GM21717 (cell line): ENCODE results near the gene FAM117B.
"Not testable (repeated sequence)": the region's sequence is repeated elsewhere in the genome, so short reads cannot be mapped to it uniquely, and the experiment has no call there.

Experiments
- ATAC-seq: cut with Tn5 transposase; IDR thresholded peaks from one replicate; pipeline ENCODE4 v1.9.1; 2021; ENCODE audit warnings: mild to moderate bottlenecking, moderate library complexity; ENCODE audit not compliant: unreplicated experiment

The FAM117B gene

DNA sequence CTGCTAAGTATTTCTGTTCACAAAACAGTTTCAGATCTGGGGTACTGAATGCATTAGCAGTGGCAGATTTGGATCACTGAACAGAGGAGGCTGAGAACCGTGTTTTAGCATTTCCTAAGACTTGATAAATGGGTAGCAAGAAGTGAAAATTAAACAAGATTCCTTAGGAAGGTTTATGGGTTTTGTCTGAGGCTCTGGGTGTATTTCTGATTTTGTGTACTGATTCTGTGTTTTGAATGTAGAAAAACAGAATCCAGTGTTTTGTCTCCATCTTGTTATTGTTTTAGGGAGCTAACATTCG is 1.4 kb downstream of the FAM117B start:
- no peak for ATAC-seq

DNA sequence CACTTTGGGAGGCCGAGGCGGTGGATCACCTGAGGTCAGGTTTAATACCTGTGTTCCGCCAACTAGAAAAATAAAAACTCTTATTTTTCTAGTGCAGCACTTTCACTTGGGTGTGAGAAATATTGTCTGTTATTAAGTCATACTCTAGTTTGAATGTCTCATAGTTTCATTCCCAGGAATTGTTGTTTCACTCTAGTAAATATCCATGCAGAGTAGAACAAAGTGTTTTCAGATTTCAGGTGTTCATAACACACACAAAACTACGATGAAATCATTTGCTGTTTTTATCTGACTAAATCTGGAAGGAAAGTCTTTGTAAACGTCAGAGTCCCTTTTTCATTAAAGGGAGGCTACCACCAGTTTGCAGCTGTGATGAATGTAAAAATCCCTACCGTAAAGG is 4.0 kb downstream of the FAM117B start:
- no peak for ATAC-seq

DNA sequence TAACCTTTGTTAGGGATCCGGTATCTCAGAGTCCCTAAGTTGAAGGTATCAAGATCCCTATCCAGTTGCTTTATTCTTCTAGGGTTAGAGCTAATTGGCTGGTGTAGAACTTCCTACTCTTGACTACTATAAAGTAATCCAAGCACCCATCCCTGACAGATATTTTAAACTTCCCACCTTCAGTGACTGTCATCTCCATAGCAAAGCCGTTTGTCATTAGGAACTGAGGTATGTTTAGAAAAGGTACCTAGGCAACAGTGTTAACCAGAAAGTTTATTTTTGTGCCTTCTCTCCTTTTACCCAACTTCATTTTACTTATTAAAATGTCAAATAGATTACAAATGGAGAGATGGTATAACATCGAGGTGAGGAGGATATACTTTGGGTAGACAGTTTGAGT is 4.5 kb downstream of the FAM117B start:
- no peak for ATAC-seq

DNA sequence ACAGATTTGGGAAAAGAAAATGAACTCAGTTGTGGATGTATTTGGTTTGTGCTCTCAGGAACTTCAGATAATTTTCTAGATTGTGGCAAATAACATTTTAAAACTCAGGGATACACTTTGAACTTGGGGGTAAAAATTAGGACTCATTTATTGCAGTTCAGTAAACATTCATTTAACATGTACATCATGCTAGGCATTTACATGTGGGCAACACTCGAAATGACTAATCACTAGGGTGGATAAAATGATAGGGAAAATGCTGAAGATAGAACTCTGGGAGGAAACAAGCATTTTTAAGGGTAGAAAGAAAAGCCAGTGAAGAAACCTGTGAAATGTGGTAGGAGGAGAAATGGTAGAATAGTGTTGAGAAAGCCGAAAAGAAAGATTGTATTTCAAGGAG is 7.8 kb downstream of the FAM117B start:
- ATAC-seq, result no peak

- ATAC-seq, result no peak
Measured at GRCh38 chr2:202643012-202643858, 8.5 kb downstream of the FAM117B start.

DNA sequence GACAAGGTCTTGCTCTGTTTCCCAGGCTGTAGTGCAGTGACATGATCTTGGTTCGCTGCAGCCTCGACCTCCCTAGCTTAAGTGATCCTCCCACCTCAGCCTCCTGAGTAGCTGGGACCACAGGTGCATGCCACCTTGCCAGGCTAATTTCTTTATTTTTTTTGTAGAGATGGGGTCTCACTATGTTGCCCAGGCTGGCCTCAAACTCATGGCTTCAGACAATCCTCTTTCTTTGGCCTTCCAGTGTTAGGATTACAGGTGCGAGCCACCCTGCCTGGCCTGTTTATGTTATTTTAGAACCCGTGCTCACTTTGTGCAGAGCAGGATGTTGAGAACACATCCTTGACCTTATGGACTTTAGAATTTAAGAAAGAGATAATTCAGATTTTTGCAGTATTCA is 17.4 kb downstream of the FAM117B start:
- ATAC-seq, result no peak

DNA sequence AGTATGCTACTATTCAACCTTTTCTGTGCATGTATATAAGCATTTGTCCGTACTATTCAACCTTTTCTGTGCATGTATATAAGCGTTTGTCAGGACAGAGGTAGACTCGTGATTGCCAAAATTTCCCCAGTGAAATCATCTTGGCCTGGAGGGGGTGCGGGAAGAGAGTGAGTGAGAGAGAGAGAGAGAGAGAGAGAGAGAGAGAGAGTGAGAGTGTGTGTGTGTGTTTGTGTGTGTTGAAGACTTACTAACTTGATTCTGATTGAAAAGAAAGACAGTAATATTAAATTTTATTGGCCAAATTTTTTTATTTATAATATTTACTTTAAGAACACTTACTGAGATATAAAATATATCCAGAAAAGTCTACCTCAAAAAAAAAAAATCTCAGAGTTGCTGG is 19.1 kb downstream of the FAM117B start:
- no peak for ATAC-seq

DNA sequence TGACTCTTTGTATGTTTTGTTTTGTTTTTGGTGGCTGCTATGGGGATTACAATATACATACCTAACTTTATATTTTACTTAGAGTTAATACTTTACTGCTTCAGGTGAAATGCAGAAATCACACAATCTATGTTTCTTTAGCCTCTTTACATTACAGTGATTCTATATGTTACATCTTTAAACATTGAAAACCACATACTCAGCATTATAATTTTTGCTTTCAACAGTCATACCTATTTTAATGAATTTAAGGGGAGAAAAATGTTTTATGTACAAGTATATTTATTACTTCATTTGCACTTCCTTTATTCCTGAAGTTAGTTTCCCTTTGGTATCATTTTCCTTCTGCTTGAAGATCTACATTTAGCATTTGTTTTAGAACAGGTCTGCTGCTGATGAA is 23.1 kb downstream of the FAM117B start:
- no peak for ATAC-seq

DNA sequence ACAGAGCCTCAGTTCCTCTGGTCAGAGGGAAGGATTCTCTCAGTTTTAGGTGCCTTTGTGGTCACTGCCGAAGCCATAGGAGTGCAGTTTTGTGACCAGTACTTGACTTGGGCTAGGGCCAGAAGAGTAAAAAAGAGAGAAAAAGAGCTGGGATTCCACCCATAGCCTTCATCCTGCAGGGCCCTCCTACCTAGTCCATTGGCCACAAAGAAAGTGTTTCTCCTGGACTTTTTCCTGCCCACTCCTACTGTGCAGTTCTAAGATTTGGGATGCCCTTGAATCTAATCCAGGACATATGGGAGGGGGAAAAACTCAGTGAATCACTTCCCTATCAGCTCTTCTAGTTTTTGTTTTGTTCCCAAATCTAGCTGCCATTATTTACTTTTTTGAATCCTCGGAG is 26.0 kb downstream of the FAM117B start:
- ATAC-seq, result no peak

GRCh38 chr2:202669841-202670240 is 35.1 kb downstream of the FAM117B start:
- ATAC-seq, result no peak

GRCh38 chr2:202671317-202672035 is 36.7 kb downstream of the FAM117B start:
- ATAC-seq, result no peak

GRCh38 chr2:202675097-202675496 is 40.3 kb downstream of the FAM117B start:
- ATAC-seq, result not testable (repeated sequence)

GRCh38 chr2:202679980-202680379 is 45.2 kb downstream of the FAM117B start:
- ATAC-seq, result no peak

- no peak for ATAC-seq
Measured at GRCh38 chr2:202680512-202680911, 45.7 kb downstream of the FAM117B start.

- ATAC-seq, result no peak
Measured at GRCh38 chr2:202681688-202682205, 47.0 kb downstream of the FAM117B start.

- no peak for ATAC-seq
Measured at GRCh38 chr2:202682274-202682673, 47.5 kb downstream of the FAM117B start.

DNA sequence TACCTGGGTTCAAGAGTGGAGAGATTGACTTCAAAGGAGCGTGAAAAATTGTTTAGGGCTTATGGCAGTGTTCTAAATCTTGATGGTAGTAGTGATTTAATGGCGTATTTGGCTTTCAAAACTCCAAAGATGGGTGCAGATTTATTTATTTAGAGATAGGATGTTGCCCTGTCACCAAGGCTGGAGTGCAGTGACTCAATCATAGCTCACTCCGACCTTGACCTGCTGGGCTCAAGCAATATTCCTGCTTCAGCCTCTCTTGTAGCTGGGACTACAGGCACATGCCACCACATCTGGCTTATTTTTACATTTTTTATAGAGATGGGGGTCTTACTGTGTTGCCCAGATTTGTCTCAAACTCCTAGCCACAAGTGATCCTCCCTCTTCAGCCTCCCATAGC is 52.5 kb downstream of the FAM117B start:
- ATAC-seq, result no peak

GRCh38 chr2:202689459-202689858 is 54.7 kb downstream of the FAM117B start:
- no peak for ATAC-seq

- no peak for ATAC-seq
Measured at GRCh38 chr2:202689898-202690297, 55.1 kb downstream of the FAM117B start.

DNA sequence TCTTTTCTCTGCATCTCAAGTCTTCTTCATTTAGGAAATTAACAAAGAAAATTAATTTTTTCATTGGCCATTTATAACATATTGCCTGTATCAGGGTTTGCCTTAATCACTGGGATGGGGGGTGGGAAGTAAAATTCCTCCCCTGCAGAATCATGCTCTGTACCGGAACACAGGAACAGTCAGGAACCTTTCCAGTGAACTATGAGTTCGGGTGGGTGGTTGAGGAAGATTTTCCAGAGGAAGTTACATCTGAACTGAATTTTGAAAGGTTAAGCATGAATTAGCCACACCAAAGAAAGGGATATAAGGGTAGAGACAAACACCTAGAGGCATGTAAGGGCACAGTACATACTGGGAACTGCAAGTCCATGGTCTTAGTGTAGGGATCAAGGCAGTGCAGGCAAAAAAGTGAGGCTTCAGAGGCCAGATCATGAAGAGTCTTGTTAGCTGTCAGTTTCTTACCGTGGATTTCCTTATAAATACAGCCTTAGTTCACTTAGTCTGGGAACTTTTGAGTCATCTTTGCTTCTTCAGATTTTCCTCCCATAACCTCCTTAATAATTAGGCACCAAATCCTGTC is 55.6 kb downstream of the FAM117B start:
- no peak for ATAC-seq

DNA sequence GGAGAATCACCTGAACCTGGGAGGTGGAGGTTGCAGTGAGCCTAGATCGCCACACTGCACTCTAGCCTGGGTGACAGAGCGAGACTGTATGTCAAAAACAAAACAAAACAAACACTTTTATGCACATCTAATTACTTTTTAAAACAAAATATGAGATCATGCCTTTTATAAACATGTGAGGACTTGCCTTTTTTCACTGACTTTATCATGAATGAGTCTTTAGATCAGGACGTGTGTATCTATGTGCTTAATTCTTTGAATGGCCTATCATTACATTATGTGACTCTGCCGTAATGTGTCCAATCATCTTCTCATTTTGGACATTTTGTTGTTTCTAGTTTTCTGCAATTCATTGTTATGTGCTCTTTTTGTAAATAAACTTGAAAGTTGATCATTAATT is 58.7 kb downstream of the FAM117B start:
- ATAC-seq, result no peak

- ATAC-seq, result no peak
Measured at GRCh38 chr2:202695166-202695565, 60.4 kb downstream of the FAM117B start.
